Measurements from ENCODE around the gene MFSD11. TPM values are rescaled to one million over a fixed set of nuclear protein-coding genes. Genes with fewer than 3 reads are reported as not detected.

Gene MFSD11
- total and polyA plus RNA-seq, 2 of the 8 experiments (the other 6 are each of a cell fraction or from before 2014, with no cell fraction given): 17.7 to 19.8 TPM

DNA sequence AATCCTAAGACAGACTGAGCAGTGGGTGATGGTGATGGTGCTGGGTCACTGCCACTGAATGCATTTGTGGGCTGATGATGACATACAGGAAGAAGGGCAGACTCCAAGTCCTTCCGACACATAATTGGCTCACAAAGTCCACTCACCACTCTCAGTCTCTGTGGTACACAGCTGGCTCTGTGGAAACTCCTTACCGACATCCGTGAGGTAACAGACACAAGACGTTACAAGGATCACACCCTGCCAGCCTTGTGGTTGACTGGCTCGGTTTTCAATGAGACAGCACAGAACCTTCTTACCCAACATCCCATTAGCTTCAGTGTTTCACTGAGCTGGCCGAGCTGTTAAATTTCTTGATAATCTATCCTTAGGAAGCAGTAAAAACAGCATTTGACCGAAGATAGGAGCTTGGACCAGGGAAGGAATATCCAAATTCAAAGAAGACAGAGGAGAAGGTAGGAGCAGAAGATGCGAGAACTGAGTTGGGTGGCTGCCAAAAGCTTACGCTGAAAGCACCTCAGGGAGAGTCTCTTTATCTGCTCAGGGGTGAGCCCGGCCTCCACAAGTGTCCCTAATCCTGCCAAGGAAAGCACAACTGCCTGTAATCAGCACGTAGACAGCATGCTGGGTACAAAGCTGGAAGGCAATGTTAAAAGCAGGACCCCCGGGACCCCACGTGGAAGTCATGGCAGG is 21.6 kb upstream of the MFSD11 start:
- H2BK5ac ChIP-seq (ENCODE audit: low read depth, low read length): no peak overlapping the region
- H3K14ac ChIP-seq (ENCODE audit: insufficient read length): no peak overlapping the region
- no peak overlapping the region for H2BK20ac ChIP-seq (ENCODE audit: low read length)
- no peak overlapping the region for H3K56ac ChIP-seq (replicated peaks; ENCODE audit: insufficient read length, low read depth, low read length)
- H3K4me2 ChIP-seq (ENCODE audit: insufficient read depth in 1 of 2, low read depth in 2 of 2, low read length in 2 of 2): no peak overlapping the region
- peaks cover 0 to 3% (median 2%) of the 10 kb centered on the region in 4 experiments; a peak in 4 of 7 replicates for H3K4me1 ChIP-seq (replicated peaks in 1 of 4; ENCODE audit: control insufficient read depth in 3 of 4, insufficient read depth in 4 of 4, low read length in 3 of 4)
- H3K27me3 ChIP-seq (replicated peaks in 1 of 4; ENCODE audit: control insufficient read depth in 3 of 4, extremely low read depth in 1 of 4, insufficient read depth in 3 of 4, low read length in 3 of 4): no peaks in the 10 kb centered on the region
- H4K5ac ChIP-seq (ENCODE audit: insufficient read length, low read depth, low read length): no peak overlapping the region
- H2AFZ ChIP-seq (ENCODE audit: low read length): no peak overlapping the region
- FAIRE-seq: no peak
- no peak overlapping the region for H2AK5ac ChIP-seq (ENCODE audit: low read depth, low read length)
- no peak overlapping the region for H3K18ac ChIP-seq (ENCODE audit: extremely low read depth, low read length)
- H4K8ac ChIP-seq (ENCODE audit: extremely low read depth, insufficient read depth, low read length): no peak overlapping the region
- peaks cover 0 to 4% of the 10 kb centered on the region in 2 experiments for H4K20me1 ChIP-seq (replicated peaks in 1 of 2; ENCODE audit: control insufficient read depth in 1 of 2, insufficient read depth in 2 of 2, low read length in 2 of 2)
- H3K27ac ChIP-seq (ENCODE audit: low read depth, low read length): no peak overlapping the region
- peaks cover 7 to 47% (median 31%) of the 10 kb centered on the region in 4 experiments; a peak in 7 of 8 replicates for H3K36me3 ChIP-seq (ENCODE audit: control insufficient read depth in 2 of 4, insufficient read depth in 4 of 4, low read length in 3 of 4)
- ChIA-PET CTCF (ENCODE audit: partially characterized antibody) (interaction anchor here (0.9 to 10.2 kb wide), 9 partner anchors 8 to 223 kb away, joined by 3 to 155 read pairs (median 4); no protein-coding TSS in a partner anchor), POLR2A (ENCODE audit: partially characterized antibody) (interaction anchor here (3.2 to 3.5 kb wide), 2 partner anchors 11 to 20 kb away, joined by 15 to 19 read pairs; partner anchors contain the start of genes JMJD6, METTL23, MFSD11 and SRSF2)
- H3K4me3 ChIP-seq (ENCODE audit: extremely low read depth in 1 of 4, insufficient read depth in 2 of 4, low read depth in 3 of 4, low read length in 4 of 4): no peak overlapping the region
- no peaks in the 10 kb centered on the region for H3K79me1 ChIP-seq (ENCODE audit: low read depth, low read length)
- no peaks in the 10 kb centered on the region for H3K79me2 ChIP-seq (ENCODE audit: control insufficient read depth in 1 of 2, insufficient read depth in 2 of 2, low read length in 2 of 2)
- H3K4ac ChIP-seq (replicated peaks; ENCODE audit: insufficient read length, low read depth, low read length): no peak overlapping the region
- H2BK15ac ChIP-seq (ENCODE audit: low read length): no peak overlapping the region
- H3K9ac ChIP-seq (replicated peaks in 1 of 4; ENCODE audit: extremely low read depth in 1 of 4, low read depth in 3 of 4, low read length in 3 of 4): no peak overlapping the region
- no peaks in the 10 kb centered on the region for H3K9me3 ChIP-seq (ENCODE audit: insufficient read depth in 2 of 2, low read depth in 1 of 2, low read length in 1 of 2)
- H4K91ac ChIP-seq (replicated peaks; ENCODE audit: insufficient read length, low read length): no peak overlapping the region
- no peak overlapping the region for H2BK120ac ChIP-seq (replicated peaks; ENCODE audit: low read depth, low read length)
- no peak overlapping the region for H2BK12ac ChIP-seq (ENCODE audit: low read depth, low read length)
- 88% methylated on average over 13 of the region's 13 CpGs; no CpG with 5 or more reads in 1 of the 2 experiments for WGBS, 2 experiments (ENCODE audit: extremely low coverage in 1 of 2, insufficient coverage in 1 of 2, insufficient read length in 1 of 2, insufficient replicate concordance in 2 of 2, low coverage in 1 of 2, low lambda C conversion rate in 2 of 2, missing lambda C conversion rate in 1 of 2)
- no peak for DNase-seq (ENCODE audit: low read depth in 1 of 2, low spot score in 2 of 2)
- no peaks in the 10 kb centered on the region; the same call in 1 of the 2 replicates for H3K23me2 ChIP-seq (ENCODE audit: low read depth, low read length)
- H3K23ac ChIP-seq (ENCODE audit: insufficient read length): no peak overlapping the region
- TF ChIP-seq SIX5 (IDR thresholded peaks at IDR 0.05; ENCODE audit: low read depth, low read length): no peak
- TF ChIP-seq POLR2AphosphoS5 (IDR thresholded peaks at IDR 0.05; ENCODE audit: low read depth, low read length): no peak
- TF ChIP-seq CBX8 (IDR thresholded peaks at IDR 0.05; ENCODE audit: borderline replicate concordance, low read depth, low read length): no peak
- TF ChIP-seq, protein P1, sequence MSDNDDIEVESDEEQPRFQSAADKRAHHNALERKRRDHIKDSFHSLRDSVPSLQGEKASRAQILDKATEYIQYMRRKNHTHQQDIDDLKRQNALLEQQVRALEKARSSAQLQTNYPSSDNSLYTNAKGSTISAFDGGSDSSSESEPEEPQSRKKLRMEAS (IDR thresholded peaks at IDR 0.05): no peak
- TF ChIP-seq CHD2 (IDR thresholded peaks at IDR 0.05; ENCODE audit: low read length): no peak
- no peak for TF ChIP-seq JUND (IDR thresholded peaks at IDR 0.05; ENCODE audit: low read length)
- no peak for TF ChIP-seq SIN3A (conservative IDR thresholded peaks at IDR 0.05 in 1 of 2, IDR thresholded peaks at IDR 0.05 in 1 of 2; ENCODE audit: low read depth in 1 of 2, low read length in 2 of 2)
- TF ChIP-seq CBX5 (IDR thresholded peaks at IDR 0.05; ENCODE audit: low read depth, low read length): no peak
- no peak for TF ChIP-seq TAF7 (optimal IDR thresholded peaks at IDR 0.05; ENCODE audit: borderline replicate concordance, low read depth, low read length)
- TF ChIP-seq NRF1 (IDR thresholded peaks at IDR 0.05; ENCODE audit: low read depth, low read length): no peak
- no peak for TF ChIP-seq KDM5A (IDR thresholded peaks at IDR 0.05; ENCODE audit: low read length)
- no peak for TF ChIP-seq CREB1 (IDR thresholded peaks at IDR 0.05)
- TF ChIP-seq FOSL1 (IDR thresholded peaks at IDR 0.05; ENCODE audit: insufficient read depth, low read depth, low read length): no peak
